ENCODE results near the gene EDRF1. TPM values are rescaled to one million over a fixed set of nuclear protein-coding genes. Genes with fewer than 3 reads are reported as not detected.
"Not testable (repeated sequence)": the region's sequence is repeated elsewhere in the genome, so short reads cannot be mapped to it uniquely, and the experiment has no call there.

EDRF1 gene
- total and polyA plus RNA-seq, 12 donors = 8.1 to 35.9 (median 18.6) TPM

DNA sequence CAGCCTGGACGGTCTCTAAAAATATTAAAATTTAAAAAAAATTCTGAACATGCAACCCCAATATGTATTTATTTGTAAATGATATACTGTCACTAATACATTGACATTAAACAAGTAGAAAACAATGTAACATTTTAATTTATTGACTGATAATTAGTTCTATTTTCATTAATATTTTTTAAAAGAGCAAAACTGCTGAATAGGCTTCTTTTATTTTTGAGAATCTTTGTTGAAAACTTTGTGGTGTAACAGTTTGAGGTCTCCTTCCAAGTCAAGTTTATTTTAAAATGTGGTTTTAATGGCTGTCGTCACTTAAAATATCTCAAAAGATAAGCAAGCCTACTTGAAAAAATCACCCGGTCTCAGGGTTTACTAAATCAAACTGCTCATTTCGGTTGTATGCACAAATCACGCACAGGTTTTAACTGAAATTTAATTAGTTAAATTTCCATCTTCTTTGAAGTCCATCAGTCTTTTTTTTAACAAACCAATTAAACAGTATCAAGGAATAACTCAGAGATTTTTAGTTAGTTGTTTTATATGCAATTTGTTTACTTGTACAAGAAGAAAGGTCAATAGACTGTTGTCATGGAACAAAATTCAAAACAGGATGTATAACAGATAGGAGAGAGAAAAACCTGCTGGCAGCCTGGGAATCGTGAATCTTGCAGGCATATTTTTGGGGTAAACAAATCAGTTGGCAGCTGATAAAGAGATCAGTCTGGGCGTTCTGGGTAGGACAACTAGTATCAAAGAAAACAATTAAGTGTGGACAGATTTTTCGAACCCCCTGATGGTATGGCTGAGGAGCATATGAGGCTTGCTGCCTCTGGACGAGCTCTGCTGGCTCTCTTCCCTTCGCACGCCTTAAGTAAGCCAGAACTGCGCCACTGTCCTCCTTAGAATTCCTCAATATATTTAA lies 9.7 kb upstream of the EDRF1 start:
- H3K27ac ChIP-seq = peak overlapping the region in 2 of 5 donors; percentile 46 to 66
- 41 to 48% (median 45%) methylated on average over 12 of the region's 12 CpGs for WGBS, 4 donors
- TF ChIP-seq CTCF (IDR thresholded peaks at IDR 0.05) (no peak), POLR2A (IDR thresholded peaks at IDR 0.05) (no peak)
- H3K27me3 ChIP-seq = no peaks in the 10 kb centered on the region
- peak in 1 of 7 donors; percentile 1 for DNase-seq
- H3K4me3 ChIP-seq = peak overlapping the region in 1 of 4 donors; percentile 11
- intact Hi-C loops (cut with DNase I) = no loop called here
- no peaks in the 10 kb centered on the region for H3K36me3 ChIP-seq (replicated peaks in 1 of 2)
- peaks cover 0 to 6% of the 10 kb centered on the region in 2 donors for H3K4me1 ChIP-seq (replicated peaks in 1 of 2)
- H3K9me3 ChIP-seq (replicated peaks in 1 of 3) = no peaks in the 10 kb centered on the region

GRCh38 chr10:125711110-125711750 lies 8.3 kb upstream of the EDRF1 start:
- no peaks in the 10 kb centered on the region for H3K36me3 ChIP-seq (replicated peaks in 1 of 2)
- no peak for TF ChIP-seq POLR2A (IDR thresholded peaks at IDR 0.05)
- DNase-seq = no peak
- H3K4me1 ChIP-seq (replicated peaks in 1 of 2) = peaks cover 0 to 6% of the 10 kb centered on the region in 2 donors
- H3K9me3 ChIP-seq (replicated peaks in 1 of 3) = no peaks in the 10 kb centered on the region
- H3K4me3 ChIP-seq = no peak overlapping the region
- WGBS, 4 donors = 76 to 83% (median 78%) methylated on average over 3 of the region's 3 CpGs
- H3K27me3 ChIP-seq = no peaks in the 10 kb centered on the region
- intact Hi-C loops (cut with DNase I) = no loop called here
- no peak overlapping the region for H3K27ac ChIP-seq

DNA sequence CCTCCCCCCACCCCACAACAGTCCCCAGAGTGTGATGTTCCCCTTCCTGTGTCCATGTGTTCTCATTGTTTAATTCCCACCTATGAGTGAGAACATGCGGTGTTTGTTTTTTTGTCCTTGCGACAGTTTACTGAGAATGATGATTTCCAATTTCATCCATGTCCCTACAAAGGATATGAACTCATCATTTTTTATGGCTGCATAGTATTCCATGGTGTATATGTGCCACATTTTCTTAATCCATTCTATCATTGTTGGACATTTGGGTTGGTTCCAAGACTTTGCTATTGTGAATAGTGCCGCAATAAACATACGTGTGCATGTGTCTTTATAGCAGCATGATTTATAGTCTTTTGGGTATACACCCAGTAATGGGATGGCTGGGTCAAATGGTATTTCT lies 4.8 kb upstream of the EDRF1 start:
- peaks cover 0 to 15% of the 10 kb centered on the region in 2 donors for H3K4me1 ChIP-seq (replicated peaks in 1 of 2)
- H3K9me3 ChIP-seq (replicated peaks in 1 of 3); H3K4me3 ChIP-seq; H3K27ac ChIP-seq; H3K27me3 ChIP-seq; intact Hi-C loops (cut with DNase I); H3K36me3 ChIP-seq (replicated peaks in 1 of 2); DNase-seq: not testable (repeated sequence)
- 96 to 100% (median 97%) methylated on average over 4 of the region's 4 CpGs for WGBS, 4 donors

DNA sequence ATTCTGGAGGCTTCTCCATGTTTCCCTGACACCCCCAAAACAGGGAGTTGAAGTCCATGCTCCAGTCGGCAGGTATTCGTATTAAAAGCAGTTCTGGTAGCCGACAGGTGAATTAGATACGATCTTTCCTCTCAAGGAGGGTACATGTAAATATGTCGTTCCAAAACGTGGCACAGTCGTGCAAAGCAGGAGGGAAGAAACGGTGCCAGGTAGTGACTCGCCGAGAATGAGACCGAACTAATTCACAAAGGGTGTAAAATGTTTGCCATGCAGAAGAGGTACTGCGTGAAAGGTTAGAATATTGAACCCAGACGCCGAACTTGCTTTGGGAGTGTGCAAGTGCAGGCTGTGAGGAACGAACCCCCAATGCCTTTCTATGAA lies 483 bp downstream of the EDRF1 start:
- TF ChIP-seq CTCF (IDR thresholded peaks at IDR 0.05) (no peak), POLR2A (IDR thresholded peaks at IDR 0.05) (no peak)
- Histone ChIP-seq H3K27ac (peak overlapping the region in 4 of 5 donors; percentile 57 to 88 (median 75)), H3K36me3 (replicated peaks in 1 of 2) (peaks cover 0 to 38% of the 10 kb centered on the region in 2 donors), H3K4me3 (peak overlapping the region; percentile 50 to 84 (median 72)), H3K4me1 (replicated peaks in 1 of 2) (peaks cover 10 to 21% of the 10 kb centered on the region in 2 donors), H3K27me3 (no peaks in the 10 kb centered on the region), H3K9me3 (replicated peaks in 1 of 3) (no peaks in the 10 kb centered on the region)
- peak in 3 of 7 donors; percentile 3 to 59 (median 19) for DNase-seq
- intact Hi-C loops (cut with DNase I) = no loop called here
- 1% methylated on average over 14 to 15 of the region's 15 CpGs for WGBS, 4 donors

GRCh38 chr10:125721035-125721434 lies 1.5 kb downstream of the EDRF1 start:
- peaks cover 10 to 21% of the 10 kb centered on the region in 2 donors for H3K4me1 ChIP-seq (replicated peaks in 1 of 2)
- H3K36me3 ChIP-seq (replicated peaks in 1 of 2) = peaks cover 0 to 49% of the 10 kb centered on the region in 2 donors
- 88 to 96% (median 91%) methylated on average over 6 of the region's 6 CpGs for whole genome bisulfite sequencing, 4 donors
- no peaks in the 10 kb centered on the region for H3K27me3 ChIP-seq
- no peak for TF ChIP-seq POLR2A (IDR thresholded peaks at IDR 0.05)
- TF ChIP-seq CTCF (IDR thresholded peaks at IDR 0.05) = no peak
- H3K4me3 ChIP-seq = no peak overlapping the region
- no peaks in the 10 kb centered on the region for H3K9me3 ChIP-seq (replicated peaks in 1 of 3)
- DNase-seq = no peak
- intact Hi-C loops (cut with DNase I) = no loop called here
- H3K27ac ChIP-seq = no peak overlapping the region
